ENCODE measurements around the gene LSM8.

LSM8 gene

DNA sequence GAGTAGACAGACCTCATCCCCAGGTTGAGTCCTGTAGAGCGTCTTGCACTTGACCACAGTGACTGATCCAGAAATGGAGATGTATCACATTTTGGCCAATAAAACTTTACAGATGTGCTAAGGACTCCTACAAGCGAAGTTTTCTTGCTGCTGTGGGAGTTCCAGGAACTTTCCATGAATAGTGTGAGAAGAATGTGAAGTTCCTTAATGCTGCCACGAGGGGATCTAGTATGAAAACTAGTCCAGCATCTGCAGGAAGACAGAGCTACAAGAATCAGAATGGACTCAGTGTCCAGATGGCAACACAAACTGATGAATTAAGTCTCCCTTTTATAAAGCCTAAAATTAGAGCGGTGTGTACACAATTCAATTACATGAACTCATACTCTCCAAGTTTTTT is 14.8 kb upstream of the LSM8 start:
- TF ChIP-seq, protein P1, sequence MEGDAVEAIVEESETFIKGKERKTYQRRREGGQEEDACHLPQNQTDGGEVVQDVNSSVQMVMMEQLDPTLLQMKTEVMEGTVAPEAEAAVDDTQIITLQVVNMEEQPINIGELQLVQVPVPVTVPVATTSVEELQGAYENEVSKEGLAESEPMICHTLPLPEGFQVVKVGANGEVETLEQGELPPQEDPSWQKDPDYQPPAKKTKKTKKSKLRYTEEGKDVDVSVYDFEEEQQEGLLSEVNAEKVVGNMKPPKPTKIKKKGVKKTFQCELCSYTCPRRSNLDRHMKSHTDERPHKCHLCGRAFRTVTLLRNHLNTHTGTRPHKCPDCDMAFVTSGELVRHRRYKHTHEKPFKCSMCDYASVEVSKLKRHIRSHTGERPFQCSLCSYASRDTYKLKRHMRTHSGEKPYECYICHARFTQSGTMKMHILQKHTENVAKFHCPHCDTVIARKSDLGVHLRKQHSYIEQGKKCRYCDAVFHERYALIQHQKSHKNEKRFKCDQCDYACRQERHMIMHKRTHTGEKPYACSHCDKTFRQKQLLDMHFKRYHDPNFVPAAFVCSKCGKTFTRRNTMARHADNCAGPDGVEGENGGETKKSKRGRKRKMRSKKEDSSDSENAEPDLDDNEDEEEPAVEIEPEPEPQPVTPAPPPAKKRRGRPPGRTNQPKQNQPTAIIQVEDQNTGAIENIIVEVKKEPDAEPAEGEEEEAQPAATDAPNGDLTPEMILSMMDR (IDR thresholded peaks at IDR 0.05) = no peak
- no peak overlapping the region for H3K4me3 ChIP-seq (ENCODE audit: low read depth in 1 of 2, low read length in 1 of 2)
- peaks cover 80% of the 10 kb centered on the region for H3K27me3 ChIP-seq
- no peak overlapping the region for H3K27ac ChIP-seq
- H3K36me3 ChIP-seq = no peaks in the 10 kb centered on the region
- no peaks in the 10 kb centered on the region for H3K4me1 ChIP-seq (ENCODE audit: control insufficient read depth in 1 of 2, insufficient read depth in 1 of 2, low read depth in 1 of 2, low read length in 1 of 2)
- no peaks in the 10 kb centered on the region for H3K9me3 ChIP-seq

DNA sequence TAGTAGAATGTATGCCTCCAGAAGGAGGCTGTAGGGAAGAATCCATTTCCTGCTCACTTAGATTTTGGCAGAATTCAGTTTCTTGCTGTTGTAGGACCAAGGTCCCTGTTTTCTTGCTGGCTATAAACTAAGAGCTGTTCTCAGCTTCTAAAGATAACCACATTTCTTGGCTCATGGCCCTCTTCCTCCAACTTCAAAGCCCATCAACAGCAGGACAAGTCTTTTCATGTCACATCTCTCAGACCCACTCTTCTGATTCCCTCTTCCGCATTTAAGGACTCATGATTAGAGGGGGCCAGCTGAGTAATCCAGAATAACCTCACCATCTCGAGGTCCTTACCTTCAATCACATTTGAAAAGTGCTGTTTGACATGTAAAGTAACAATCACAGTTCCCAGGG is 8.2 kb upstream of the LSM8 start:
- peaks cover 41% of the 10 kb centered on the region for H3K27me3 ChIP-seq

DNA sequence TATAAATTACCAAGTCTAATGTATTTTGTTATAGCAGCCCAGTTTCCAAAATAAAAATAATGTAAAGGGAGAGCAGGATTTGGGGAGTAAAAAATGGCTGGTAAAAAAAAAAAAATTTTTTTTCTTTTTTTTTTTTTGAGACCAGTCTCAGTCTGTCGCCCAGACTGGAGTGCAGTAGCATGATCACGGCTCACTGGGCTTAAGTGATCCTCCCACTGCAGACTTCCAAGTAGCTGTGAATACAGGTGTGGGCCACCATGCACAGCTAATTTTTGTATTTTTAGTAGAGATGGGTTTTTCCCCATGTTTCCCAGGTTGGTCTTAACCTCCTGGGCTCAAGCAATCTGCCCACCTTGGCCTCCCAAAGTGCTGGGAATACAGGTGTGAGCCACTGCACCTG is 4.8 kb upstream of the LSM8 start:
- no peak overlapping the region for H3K4me3 ChIP-seq (ENCODE audit: low read depth in 1 of 2, low read length in 1 of 2)
- no peak overlapping the region for H3K27ac ChIP-seq
- H3K27me3 ChIP-seq = peaks cover 10% of the 10 kb centered on the region
- H3K9me3 ChIP-seq = no peaks in the 10 kb centered on the region
- peaks cover 5 to 13% of the 10 kb centered on the region in 2 experiments for H3K4me1 ChIP-seq (ENCODE audit: control insufficient read depth in 1 of 2, insufficient read depth in 1 of 2, low read depth in 1 of 2, low read length in 1 of 2)
- TF ChIP-seq, protein P1 (IDR thresholded peaks at IDR 0.05) = no peak
- no peaks in the 10 kb centered on the region for H3K36me3 ChIP-seq

More for the DNA sequence above, 8.2 kb upstream of the LSM8 start:
- Histone ChIP-seq H3K9me3 (no peaks in the 10 kb centered on the region), H3K4me3 (ENCODE audit: low read depth in 1 of 2, low read length in 1 of 2) (no peak overlapping the region), H3K36me3 (no peaks in the 10 kb centered on the region), H3K4me1 (ENCODE audit: control insufficient read depth in 1 of 2, insufficient read depth in 1 of 2, low read depth in 1 of 2, low read length in 1 of 2) (no peaks in the 10 kb centered on the region), H3K27ac (no peak overlapping the region)
- TF ChIP-seq, protein P1 (IDR thresholded peaks at IDR 0.05) = no peak

DNA sequence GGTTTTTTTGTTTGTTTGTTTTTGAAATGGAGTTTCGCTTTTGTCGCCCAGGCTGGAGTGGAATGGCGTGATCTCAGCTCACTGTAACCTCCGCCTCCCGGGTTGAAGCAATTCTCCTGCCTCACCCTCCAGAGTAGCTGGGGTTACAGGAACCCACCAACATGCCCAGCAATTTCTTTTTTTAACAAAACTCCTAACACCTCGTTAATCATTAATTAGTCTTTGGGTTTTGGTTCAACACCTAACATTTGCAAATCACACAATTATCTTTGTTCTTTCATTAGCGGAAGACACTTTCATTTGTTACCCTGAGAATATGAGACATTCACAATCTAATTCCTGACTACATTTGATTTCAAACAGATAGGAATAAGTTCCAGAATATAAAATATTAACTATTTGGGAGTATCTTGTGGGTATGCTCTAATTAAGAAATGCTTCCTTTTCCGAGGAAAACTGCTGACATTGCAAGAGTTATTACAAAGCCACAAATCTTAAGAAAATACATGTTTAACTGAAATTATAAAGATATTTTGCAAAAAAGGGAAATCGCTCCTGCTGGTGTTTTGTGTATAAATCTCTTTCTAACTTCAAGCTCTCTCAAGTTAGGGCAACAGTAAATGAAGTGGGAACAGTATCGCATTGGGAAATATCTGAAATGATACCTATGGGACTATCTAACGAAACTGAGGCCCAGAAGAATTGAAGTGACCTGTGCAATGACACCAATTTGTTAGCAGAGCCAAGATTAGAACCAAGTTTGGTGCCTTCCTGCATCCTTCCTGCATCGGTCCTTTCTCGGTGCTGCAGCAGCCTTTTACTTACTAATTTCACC is 1.2 kb upstream of the LSM8 start:
- H3K4me3 ChIP-seq (ENCODE audit: low read depth in 1 of 2, low read length in 1 of 2) = peak overlapping the region; percentile 79 to 89
- H3K27me3 ChIP-seq = no peaks in the 10 kb centered on the region
- H3K4me1 ChIP-seq (ENCODE audit: control insufficient read depth in 1 of 2, insufficient read depth in 1 of 2, low read depth in 1 of 2, low read length in 1 of 2) = peaks cover 5 to 22% of the 10 kb centered on the region in 2 experiments
- TF ChIP-seq, protein P1 (IDR thresholded peaks at IDR 0.05) = no peak
- peaks cover 4% of the 10 kb centered on the region for H3K36me3 ChIP-seq
- no peaks in the 10 kb centered on the region for H3K9me3 ChIP-seq
- peak overlapping the region; percentile 93 for H3K27ac ChIP-seq

DNA sequence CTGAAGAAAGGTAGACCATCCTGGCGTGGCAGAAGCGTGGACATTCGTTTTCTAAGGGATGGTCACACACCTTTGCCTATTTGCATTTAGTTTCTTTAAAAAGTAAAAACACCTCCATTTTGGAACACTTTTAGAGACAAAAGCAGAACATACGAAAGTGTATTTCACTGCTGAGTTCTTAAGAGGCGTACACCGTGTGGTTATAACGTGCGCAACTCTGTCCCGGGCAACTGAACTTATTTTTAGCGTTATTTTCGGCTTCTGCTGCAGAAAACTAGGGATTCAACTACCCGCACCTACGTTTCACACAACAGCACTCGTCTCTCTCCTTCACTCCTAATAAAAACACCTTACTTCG is 557 bp upstream of the LSM8 start:
- H3K27ac ChIP-seq = peak overlapping the region; percentile 93
- H3K9me3 ChIP-seq = no peaks in the 10 kb centered on the region
- H3K36me3 ChIP-seq = peaks cover 10% of the 10 kb centered on the region
- peak overlapping the region; percentile 79 to 89 for H3K4me3 ChIP-seq (ENCODE audit: low read depth in 1 of 2, low read length in 1 of 2)
- H3K4me1 ChIP-seq (ENCODE audit: control insufficient read depth in 1 of 2, insufficient read depth in 1 of 2, low read depth in 1 of 2, low read length in 1 of 2) = peaks cover 5 to 22% of the 10 kb centered on the region in 2 experiments
- TF ChIP-seq, protein P1 (IDR thresholded peaks at IDR 0.05) = no peak
- no peaks in the 10 kb centered on the region for H3K27me3 ChIP-seq

Data from neutrophil (primary cell).